ENCODE measurements around the gene RAB40C. TPM values are rescaled to one million over a fixed set of nuclear protein-coding genes. Genes with fewer than 3 reads are reported as not detected.

RAB40C gene
- polyA plus RNA-seq, 1 donor (not counting 4 experiments of a cell fraction or from before 2014, with no cell fraction given) = 4.0 TPM

DNA sequence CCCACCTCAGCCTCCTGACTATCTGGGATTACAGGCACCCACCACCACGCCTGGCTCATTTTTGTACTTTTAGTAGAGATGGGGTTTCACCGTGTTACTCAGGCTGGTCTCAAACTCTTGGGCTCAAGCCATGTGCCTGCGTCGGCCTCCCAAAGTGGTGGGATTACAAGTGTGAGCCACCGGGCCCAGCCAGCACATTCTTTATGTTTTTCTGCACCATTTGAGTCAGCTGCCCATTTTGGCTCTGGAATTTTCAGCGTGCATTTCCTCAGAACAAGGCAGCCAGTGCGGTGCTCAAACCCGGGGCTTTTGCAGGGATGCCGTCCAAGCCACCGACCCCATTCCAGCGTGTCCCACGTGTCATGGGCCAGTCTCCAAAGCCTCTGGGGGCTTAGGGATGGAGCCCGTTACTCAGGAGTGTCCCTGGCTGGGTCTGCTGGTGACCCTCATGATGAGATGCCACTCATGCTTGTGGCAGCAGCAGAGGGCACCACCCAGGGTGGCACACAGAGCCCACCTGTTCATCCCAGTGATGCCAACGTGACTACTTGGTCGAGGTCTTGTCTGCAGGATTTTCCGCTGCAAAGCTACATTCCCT, 3.7 kb upstream of the RAB40C start:
- H3K27me3 ChIP-seq (ENCODE audit: control insufficient read depth, extremely low read depth, insufficient read depth, low read length) = peaks cover 3% of the 10 kb centered on the region
- no peak for DNase-seq (ENCODE audit: low read depth, low spot score)
- no peak overlapping the region for H3K27ac ChIP-seq (ENCODE audit: control insufficient read depth, insufficient read depth, low read length)
- peaks cover 3% of the 10 kb centered on the region for H3K9me1 ChIP-seq (ENCODE audit: control insufficient read depth, extremely low read depth, insufficient read depth, low read length)
- peaks cover 0 to 1% of the 10 kb centered on the region in 2 experiments for H3K36me3 ChIP-seq (ENCODE audit: control insufficient read depth in 2 of 2, extremely low read depth in 1 of 2, insufficient read depth in 2 of 2, low read length in 2 of 2)
- dilution Hi-C loops (cut with MboI; ENCODE audit: extremely low pct_ligation_motif_present, low sequenced_read_pairs) = no loop called here
- no peak overlapping the region for H2AFZ ChIP-seq (ENCODE audit: control insufficient read depth, low read length)
- H4K20me1 ChIP-seq (ENCODE audit: control insufficient read depth, extremely low read depth, insufficient read depth, low read length) = peaks cover 7% of the 10 kb centered on the region
- H3K9me3 ChIP-seq (ENCODE audit: control insufficient read depth, low read depth, low read length) = no peaks in the 10 kb centered on the region
- no peak overlapping the region for H3K9ac ChIP-seq (ENCODE audit: control insufficient read depth, extremely low read depth, insufficient read depth, low read length)
- FAIRE-seq = no peak
- no peak for TF ChIP-seq EZH2 (IDR thresholded peaks at IDR 0.05; ENCODE audit: low read length)
- TF ChIP-seq, protein P1, sequence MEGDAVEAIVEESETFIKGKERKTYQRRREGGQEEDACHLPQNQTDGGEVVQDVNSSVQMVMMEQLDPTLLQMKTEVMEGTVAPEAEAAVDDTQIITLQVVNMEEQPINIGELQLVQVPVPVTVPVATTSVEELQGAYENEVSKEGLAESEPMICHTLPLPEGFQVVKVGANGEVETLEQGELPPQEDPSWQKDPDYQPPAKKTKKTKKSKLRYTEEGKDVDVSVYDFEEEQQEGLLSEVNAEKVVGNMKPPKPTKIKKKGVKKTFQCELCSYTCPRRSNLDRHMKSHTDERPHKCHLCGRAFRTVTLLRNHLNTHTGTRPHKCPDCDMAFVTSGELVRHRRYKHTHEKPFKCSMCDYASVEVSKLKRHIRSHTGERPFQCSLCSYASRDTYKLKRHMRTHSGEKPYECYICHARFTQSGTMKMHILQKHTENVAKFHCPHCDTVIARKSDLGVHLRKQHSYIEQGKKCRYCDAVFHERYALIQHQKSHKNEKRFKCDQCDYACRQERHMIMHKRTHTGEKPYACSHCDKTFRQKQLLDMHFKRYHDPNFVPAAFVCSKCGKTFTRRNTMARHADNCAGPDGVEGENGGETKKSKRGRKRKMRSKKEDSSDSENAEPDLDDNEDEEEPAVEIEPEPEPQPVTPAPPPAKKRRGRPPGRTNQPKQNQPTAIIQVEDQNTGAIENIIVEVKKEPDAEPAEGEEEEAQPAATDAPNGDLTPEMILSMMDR (optimal IDR thresholded peaks at IDR 0.05 in 1 of 3, IDR thresholded peaks at IDR 0.05 in 1 of 3, conservative IDR thresholded peaks at IDR 0.05 in 1 of 3; ENCODE audit: extremely low read depth in 1 of 3, insufficient read depth in 2 of 3, low read length in 3 of 3) = no peak
- H3K4me2 ChIP-seq (ENCODE audit: control insufficient read depth, extremely low read depth, insufficient read depth, low read depth, low read length) = no peak overlapping the region
- no peak overlapping the region for H3K4me3 ChIP-seq (ENCODE audit: control insufficient read depth in 2 of 3, extremely low read depth in 1 of 3, insufficient read depth in 2 of 3, low read depth in 1 of 3, low read length in 3 of 3)
- H3K4me1 ChIP-seq (ENCODE audit: control insufficient read depth, extremely low read depth, insufficient read depth, low read length) = peaks cover 20% of the 10 kb centered on the region
- H3K79me2 ChIP-seq (ENCODE audit: control insufficient read depth, insufficient read depth, low read length) = peaks cover 17% of the 10 kb centered on the region

DNA sequence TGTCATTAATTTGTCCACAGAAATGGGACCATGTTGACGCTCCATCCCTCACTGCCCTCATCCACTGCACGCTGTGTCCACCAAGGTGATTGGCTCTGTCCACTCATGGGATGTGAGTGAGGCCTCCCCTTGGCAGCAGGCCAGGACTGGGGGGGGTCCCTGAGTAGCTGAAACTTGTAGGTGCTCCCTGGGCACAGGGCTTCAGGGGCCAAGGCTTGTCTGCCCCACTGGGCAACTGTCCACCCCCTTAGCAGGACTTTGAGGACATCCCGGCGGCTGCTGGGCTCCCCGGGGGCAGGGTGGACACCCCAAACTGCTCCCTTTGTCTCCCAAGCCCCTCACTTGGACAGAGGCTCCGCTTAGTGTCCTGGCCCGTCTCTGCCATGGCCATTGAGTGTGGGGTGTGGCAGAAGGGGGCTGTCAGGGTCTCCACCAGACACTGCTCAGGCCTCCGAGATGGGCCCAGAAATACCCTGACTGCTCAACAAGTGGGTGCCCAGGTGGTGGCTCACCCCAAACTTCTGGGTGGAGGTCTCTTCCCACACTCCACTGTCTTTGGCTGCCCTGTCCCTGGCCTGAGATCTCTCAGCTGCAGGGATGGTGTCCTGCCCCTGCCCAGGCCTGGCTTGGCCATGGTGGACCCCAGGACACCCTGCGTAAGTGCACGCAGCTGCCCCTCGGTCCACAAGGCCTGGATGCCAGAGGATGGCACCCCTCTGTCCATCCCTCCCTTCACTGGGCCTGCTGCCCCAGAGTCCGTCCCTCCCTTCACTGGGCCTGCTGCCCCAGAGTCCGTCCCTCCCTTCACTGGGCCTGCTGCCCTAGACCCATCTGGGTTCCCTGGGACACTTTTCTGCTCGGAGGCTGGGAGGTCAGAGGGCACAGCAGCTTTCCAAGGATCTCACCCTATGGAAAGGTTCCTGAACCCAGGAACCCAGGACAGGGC, 2.9 kb upstream of the RAB40C start:
- DNase-seq (ENCODE audit: low read depth, low spot score) (no peak), FAIRE-seq (no peak)
- TF ChIP-seq, protein P1 (optimal IDR thresholded peaks at IDR 0.05 in 1 of 3, IDR thresholded peaks at IDR 0.05 in 1 of 3, conservative IDR thresholded peaks at IDR 0.05 in 1 of 3; ENCODE audit: extremely low read depth in 1 of 3, insufficient read depth in 2 of 3, low read length in 3 of 3) = no peak
- TF ChIP-seq EZH2 (IDR thresholded peaks at IDR 0.05; ENCODE audit: low read length) = no peak
- Histone ChIP-seq H2AFZ (ENCODE audit: control insufficient read depth, low read length) (no peak overlapping the region), H3K79me2 (ENCODE audit: control insufficient read depth, insufficient read depth, low read length) (peaks cover 20% of the 10 kb centered on the region), H3K4me3 (ENCODE audit: control insufficient read depth in 2 of 3, extremely low read depth in 1 of 3, insufficient read depth in 2 of 3, low read depth in 1 of 3, low read length in 3 of 3) (peak overlapping the region in 1 of 3 experiments; percentile 90), H4K20me1 (ENCODE audit: control insufficient read depth, extremely low read depth, insufficient read depth, low read length) (peaks cover 10% of the 10 kb centered on the region), H3K9me3 (ENCODE audit: control insufficient read depth, low read depth, low read length) (no peaks in the 10 kb centered on the region), H3K36me3 (ENCODE audit: control insufficient read depth in 2 of 2, extremely low read depth in 1 of 2, insufficient read depth in 2 of 2, low read length in 2 of 2) (peaks cover 0 to 1% of the 10 kb centered on the region in 2 experiments), H3K9me1 (ENCODE audit: control insufficient read depth, extremely low read depth, insufficient read depth, low read length) (peaks cover 5% of the 10 kb centered on the region), H3K27ac (ENCODE audit: control insufficient read depth, insufficient read depth, low read length) (no peak overlapping the region), H3K9ac (ENCODE audit: control insufficient read depth, extremely low read depth, insufficient read depth, low read length) (peak overlapping the region; percentile 89), H3K27me3 (ENCODE audit: control insufficient read depth, extremely low read depth, insufficient read depth, low read length) (peaks cover 3% of the 10 kb centered on the region), H3K4me2 (ENCODE audit: control insufficient read depth, extremely low read depth, insufficient read depth, low read depth, low read length) (peak overlapping the region; percentile 94), H3K4me1 (ENCODE audit: control insufficient read depth, extremely low read depth, insufficient read depth, low read length) (peaks cover 27% of the 10 kb centered on the region)
- dilution Hi-C loops (cut with MboI; ENCODE audit: extremely low pct_ligation_motif_present, low sequenced_read_pairs) = no loop called here

All from keratinocyte (primary cell).